HEK293 (cell line): Measurements from ENCODE around the gene SOCS7.

Source experiments
- HOXC10 ChIP-seq: sonication (generic); formaldehyde crosslinking; IDR thresholded peaks from 2 replicates; pipeline ENCODE4 v1.8.1; 2023; ENCODE audit warnings: mild to moderate bottlenecking, missing genetic modification reagents
- PRDM1 ChIP-seq: fragments of 450-650 bp; formaldehyde crosslinking; IDR thresholded peaks from 2 replicates; pipeline ENCODE4; 2016; ENCODE audit warnings: missing biosample characterization, missing genetic modification characterization
- TRIM28 ChIP-seq: IDR thresholded peaks from 2 replicates; pipeline ENCODE4 v1.6.1; 2011; ENCODE audit warnings: low read length, control low read depth, borderline replicate concordance
- ZBTB8A ChIP-seq: fragments of 450-650 bp; formaldehyde crosslinking; IDR thresholded peaks from 2 replicates; pipeline ENCODE4 v1.5.1; 2016; ENCODE audit warnings: missing biosample characterization, missing genetic modification characterization
- ZFHX2 ChIP-seq: fragments of 450-650 bp; formaldehyde crosslinking; conservative IDR thresholded peaks from 2 replicates; pipeline ENCODE4 v1.5.1; 2016; ENCODE audit warnings: missing biosample characterization, missing genetic modification characterization
- ZFP69B ChIP-seq: fragments of 450-650 bp; formaldehyde crosslinking; IDR thresholded peaks from 2 replicates; pipeline ENCODE4 v1.5.1; 2016; ENCODE audit warnings: missing biosample characterization, missing genetic modification characterization
- ZNF175 ChIP-seq: fragments of 450-650 bp; formaldehyde crosslinking; IDR thresholded peaks from 2 replicates; pipeline ENCODE4 v1.5.1; 2016; ENCODE audit warnings: missing biosample characterization, missing genetic modification characterization
- ZNF239 ChIP-seq: fragments of 450-650 bp; formaldehyde crosslinking; IDR thresholded peaks from 2 replicates; pipeline ENCODE4 v1.5.1; 2016; ENCODE audit warnings: missing biosample characterization, missing genetic modification characterization
- ZNF24 ChIP-seq: fragments of 450-650 bp; formaldehyde crosslinking; IDR thresholded peaks from 2 replicates; pipeline ENCODE4 v1.5.1; 2016; ENCODE audit warnings: missing biosample characterization, missing genetic modification characterization
- ZNF350 ChIP-seq: fragments of 450-650 bp; formaldehyde crosslinking; IDR thresholded peaks from 2 replicates; pipeline ENCODE4 v1.5.0; 2017; ENCODE audit warnings: missing biosample characterization, mild to moderate bottlenecking, missing genetic modification characterization
- ZNF354C ChIP-seq: fragments of 450-650 bp; formaldehyde crosslinking; IDR thresholded peaks from 2 replicates; pipeline ENCODE4 v1.5.1; 2016; ENCODE audit warnings: missing biosample characterization, missing genetic modification characterization, low read depth, borderline replicate concordance
- ZNF404 ChIP-seq: fragments of 450-650 bp; formaldehyde crosslinking; IDR thresholded peaks from 2 replicates; pipeline ENCODE4 v1.5.1; 2017; ENCODE audit warnings: missing biosample characterization, missing genetic modification characterization
- ZNF416 ChIP-seq: fragments of 450-650 bp; formaldehyde crosslinking; IDR thresholded peaks from 2 replicates; pipeline ENCODE4 v1.5.1; 2016; ENCODE audit warnings: missing biosample characterization, missing genetic modification characterization
- ZNF473 ChIP-seq: fragments of 450-650 bp; formaldehyde crosslinking; IDR thresholded peaks from 2 replicates; pipeline ENCODE4 v1.5.1; 2017; ENCODE audit warnings: missing biosample characterization, missing genetic modification characterization
- ZNF658 ChIP-seq: fragments of 450-650 bp; formaldehyde crosslinking; IDR thresholded peaks from 2 replicates; pipeline ENCODE4; 2016; ENCODE audit warnings: missing biosample characterization, missing genetic modification characterization
- ZSCAN30 ChIP-seq: fragments of 450-650 bp; IDR thresholded peaks from 2 replicates; pipeline ENCODE4 v1.5.1; 2018; ENCODE audit warnings: missing biosample characterization, mild to moderate bottlenecking, missing genetic modification characterization, moderate library complexity
- ZXDB ChIP-seq: fragments of 450-650 bp; formaldehyde crosslinking; IDR thresholded peaks from 2 replicates; pipeline ENCODE4 v1.5.1; 2016; ENCODE audit warnings: missing biosample characterization, missing genetic modification characterization
- TF ChIP-seq, protein P1 (sequence below): fragments of 450-650 bp; formaldehyde crosslinking; IDR thresholded peaks from 2 replicates; pipeline ENCODE4 v1.5.1; 2016; ENCODE audit warnings: missing biosample characterization, missing genetic modification characterization
- TF ChIP-seq, protein P2 (sequence below): fragments of 450-650 bp; formaldehyde crosslinking; IDR thresholded peaks from 2 replicates; pipeline ENCODE4 v1.5.1; 2017; ENCODE audit warnings: missing biosample characterization, missing genetic modification characterization
- TF ChIP-seq, protein P3 (sequence below): fragments of 450-650 bp; formaldehyde crosslinking; IDR thresholded peaks from 2 replicates; pipeline ENCODE4 v1.5.0; 2017; ENCODE audit warnings: missing biosample characterization, missing genetic modification characterization, borderline replicate concordance
- TF ChIP-seq, protein P4 (sequence below): fragments of 450-650 bp; formaldehyde crosslinking; IDR thresholded peaks from 2 replicates; pipeline ENCODE4 v1.5.1; 2016; ENCODE audit warnings: missing biosample characterization, missing genetic modification characterization
- TF ChIP-seq, protein P5 (sequence below): fragments of 450-650 bp; formaldehyde crosslinking; IDR thresholded peaks from 2 replicates; pipeline ENCODE4 v1.5.1; 2016; ENCODE audit warnings: missing biosample characterization, missing genetic modification characterization
- TF ChIP-seq, protein P6 (sequence below): fragments of 450-650 bp; formaldehyde crosslinking; IDR thresholded peaks from 2 replicates; pipeline ENCODE4 v1.5.1; 2016; ENCODE audit warnings: missing biosample characterization, missing genetic modification characterization, low read depth
- TF ChIP-seq, protein P7 (sequence below): fragments of 450-650 bp; formaldehyde crosslinking; IDR thresholded peaks from 2 replicates; pipeline ENCODE4 v1.5.1; 2017; ENCODE audit warnings: missing biosample characterization, missing genetic modification characterization
- TF ChIP-seq, protein P8 (sequence below): fragments of 450-650 bp; formaldehyde crosslinking; IDR thresholded peaks from 2 replicates; pipeline ENCODE4 v1.5.1; 2016; ENCODE audit warnings: missing biosample characterization, missing genetic modification characterization

SOCS7 gene

DNA sequence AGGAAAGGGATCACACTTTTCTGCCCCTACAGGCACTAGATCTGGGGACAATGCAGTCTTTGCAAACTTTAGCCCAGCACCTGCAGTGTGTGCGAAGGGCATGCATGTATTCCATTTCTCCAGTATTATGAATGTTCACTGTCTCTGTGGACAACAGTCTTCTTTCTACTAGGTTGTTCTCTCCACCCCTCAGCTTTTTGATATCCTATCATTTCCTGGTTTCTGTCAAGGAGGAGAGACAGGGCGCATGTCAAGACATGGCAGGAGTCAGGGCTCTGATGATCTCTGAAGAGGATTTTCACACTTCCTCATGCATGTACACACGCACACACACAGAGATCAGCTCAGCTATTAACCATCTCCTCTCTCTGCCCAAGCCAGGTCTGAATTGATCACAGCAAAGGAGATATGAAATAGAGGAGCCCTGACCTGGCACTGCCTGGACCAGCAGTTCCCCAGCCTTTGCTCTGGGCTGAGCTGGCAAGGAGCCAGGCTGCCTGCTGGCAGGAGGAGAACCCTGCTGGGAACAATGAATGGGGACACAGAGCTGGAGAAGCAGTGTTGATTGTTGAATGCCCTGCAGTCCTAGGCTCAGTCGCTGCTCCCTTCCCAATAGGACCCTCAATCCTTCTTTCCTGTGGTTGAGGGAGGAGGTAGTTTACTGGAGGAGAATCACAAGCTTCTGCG, 10.5 kb upstream of the SOCS7 start (continued):
- TF ChIP-seq, protein P1, sequence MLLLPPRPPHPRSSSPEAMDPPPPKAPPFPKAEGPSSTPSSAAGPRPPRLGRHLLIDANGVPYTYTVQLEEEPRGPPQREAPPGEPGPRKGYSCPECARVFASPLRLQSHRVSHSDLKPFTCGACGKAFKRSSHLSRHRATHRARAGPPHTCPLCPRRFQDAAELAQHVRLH (tag by site-specific recombination) = no peak
- TF ChIP-seq ZNF350 (tag by site-specific recombination) (no peak), ZFP69B (tag by site-specific recombination) (no peak), ZNF658 (tag by site-specific recombination) (no peak), ZBTB8A (peak; percentile 60), ZFHX2 (tag by site-specific recombination) (no peak), ZNF239 (no peak), ZNF404 (tag by site-specific recombination) (no peak), ZSCAN30 (no peak), ZNF354C (tag by site-specific recombination) (no peak), HOXC10 (CRISPR knock-in tag) (no peak), TRIM28 (no peak), PRDM1 (tag by site-specific recombination) (no peak), ZNF24 (peak; percentile 25; the same call in 1 of the 2 replicates), ZNF473 (tag by site-specific recombination) (no peak), ZNF175 (tag by site-specific recombination) (no peak), ZXDB (tag by site-specific recombination) (no peak), ZNF416 (tag by site-specific recombination) (no peak)
- TF ChIP-seq, protein P2, sequence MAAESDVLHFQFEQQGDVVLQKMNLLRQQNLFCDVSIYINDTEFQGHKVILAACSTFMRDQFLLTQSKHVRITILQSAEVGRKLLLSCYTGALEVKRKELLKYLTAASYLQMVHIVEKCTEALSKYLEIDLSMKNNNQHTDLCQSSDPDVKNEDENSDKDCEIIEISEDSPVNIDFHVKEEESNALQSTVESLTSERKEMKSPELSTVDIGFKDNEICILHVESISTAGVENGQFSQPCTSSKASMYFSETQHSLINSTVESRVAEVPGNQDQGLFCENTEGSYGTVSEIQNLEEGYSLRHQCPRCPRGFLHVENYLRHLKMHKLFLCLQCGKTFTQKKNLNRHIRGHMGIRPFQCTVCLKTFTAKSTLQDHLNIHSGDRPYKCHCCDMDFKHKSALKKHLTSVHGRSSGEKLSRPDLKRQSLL (tag by site-specific recombination) = peak; percentile 52; the same call in 1 of the 2 replicates
- TF ChIP-seq, protein P3, sequence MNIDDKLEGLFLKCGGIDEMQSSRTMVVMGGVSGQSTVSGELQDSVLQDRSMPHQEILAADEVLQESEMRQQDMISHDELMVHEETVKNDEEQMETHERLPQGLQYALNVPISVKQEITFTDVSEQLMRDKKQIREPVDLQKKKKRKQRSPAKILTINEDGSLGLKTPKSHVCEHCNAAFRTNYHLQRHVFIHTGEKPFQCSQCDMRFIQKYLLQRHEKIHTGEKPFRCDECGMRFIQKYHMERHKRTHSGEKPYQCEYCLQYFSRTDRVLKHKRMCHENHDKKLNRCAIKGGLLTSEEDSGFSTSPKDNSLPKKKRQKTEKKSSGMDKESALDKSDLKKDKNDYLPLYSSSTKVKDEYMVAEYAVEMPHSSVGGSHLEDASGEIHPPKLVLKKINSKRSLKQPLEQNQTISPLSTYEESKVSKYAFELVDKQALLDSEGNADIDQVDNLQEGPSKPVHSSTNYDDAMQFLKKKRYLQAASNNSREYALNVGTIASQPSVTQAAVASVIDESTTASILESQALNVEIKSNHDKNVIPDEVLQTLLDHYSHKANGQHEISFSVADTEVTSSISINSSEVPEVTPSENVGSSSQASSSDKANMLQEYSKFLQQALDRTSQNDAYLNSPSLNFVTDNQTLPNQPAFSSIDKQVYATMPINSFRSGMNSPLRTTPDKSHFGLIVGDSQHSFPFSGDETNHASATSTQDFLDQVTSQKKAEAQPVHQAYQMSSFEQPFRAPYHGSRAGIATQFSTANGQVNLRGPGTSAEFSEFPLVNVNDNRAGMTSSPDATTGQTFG = no peak
- TF ChIP-seq, protein P4, sequence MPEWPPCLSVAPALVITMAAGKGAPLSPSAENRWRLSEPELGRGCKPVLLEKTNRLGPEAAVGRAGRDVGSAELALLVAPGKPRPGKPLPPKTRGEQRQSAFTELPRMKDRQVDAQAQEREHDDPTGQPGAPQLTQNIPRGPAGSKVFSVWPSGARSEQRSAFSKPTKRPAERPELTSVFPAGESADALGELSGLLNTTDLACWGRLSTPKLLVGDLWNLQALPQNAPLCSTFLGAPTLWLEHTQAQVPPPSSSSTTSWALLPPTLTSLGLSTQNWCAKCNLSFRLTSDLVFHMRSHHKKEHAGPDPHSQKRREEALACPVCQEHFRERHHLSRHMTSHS (tag by site-specific recombination) = no peak
- TF ChIP-seq, protein P5, sequence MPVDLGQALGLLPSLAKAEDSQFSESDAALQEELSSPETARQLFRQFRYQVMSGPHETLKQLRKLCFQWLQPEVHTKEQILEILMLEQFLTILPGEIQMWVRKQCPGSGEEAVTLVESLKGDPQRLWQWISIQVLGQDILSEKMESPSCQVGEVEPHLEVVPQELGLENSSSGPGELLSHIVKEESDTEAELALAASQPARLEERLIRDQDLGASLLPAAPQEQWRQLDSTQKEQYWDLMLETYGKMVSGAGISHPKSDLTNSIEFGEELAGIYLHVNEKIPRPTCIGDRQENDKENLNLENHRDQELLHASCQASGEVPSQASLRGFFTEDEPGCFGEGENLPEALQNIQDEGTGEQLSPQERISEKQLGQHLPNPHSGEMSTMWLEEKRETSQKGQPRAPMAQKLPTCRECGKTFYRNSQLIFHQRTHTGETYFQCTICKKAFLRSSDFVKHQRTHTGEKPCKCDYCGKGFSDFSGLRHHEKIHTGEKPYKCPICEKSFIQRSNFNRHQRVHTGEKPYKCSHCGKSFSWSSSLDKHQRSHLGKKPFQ = no peak
- TF ChIP-seq, protein P6, sequence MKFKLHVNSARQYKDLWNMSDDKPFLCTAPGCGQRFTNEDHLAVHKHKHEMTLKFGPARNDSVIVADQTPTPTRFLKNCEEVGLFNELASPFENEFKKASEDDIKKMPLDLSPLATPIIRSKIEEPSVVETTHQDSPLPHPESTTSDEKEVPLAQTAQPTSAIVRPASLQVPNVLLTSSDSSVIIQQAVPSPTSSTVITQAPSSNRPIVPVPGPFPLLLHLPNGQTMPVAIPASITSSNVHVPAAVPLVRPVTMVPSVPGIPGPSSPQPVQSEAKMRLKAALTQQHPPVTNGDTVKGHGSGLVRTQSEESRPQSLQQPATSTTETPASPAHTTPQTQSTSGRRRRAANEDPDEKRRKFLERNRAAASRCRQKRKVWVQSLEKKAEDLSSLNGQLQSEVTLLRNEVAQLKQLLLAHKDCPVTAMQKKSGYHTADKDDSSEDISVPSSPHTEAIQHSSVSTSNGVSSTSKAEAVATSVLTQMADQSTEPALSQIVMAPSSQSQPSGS = no peak
- TF ChIP-seq, protein P7, sequence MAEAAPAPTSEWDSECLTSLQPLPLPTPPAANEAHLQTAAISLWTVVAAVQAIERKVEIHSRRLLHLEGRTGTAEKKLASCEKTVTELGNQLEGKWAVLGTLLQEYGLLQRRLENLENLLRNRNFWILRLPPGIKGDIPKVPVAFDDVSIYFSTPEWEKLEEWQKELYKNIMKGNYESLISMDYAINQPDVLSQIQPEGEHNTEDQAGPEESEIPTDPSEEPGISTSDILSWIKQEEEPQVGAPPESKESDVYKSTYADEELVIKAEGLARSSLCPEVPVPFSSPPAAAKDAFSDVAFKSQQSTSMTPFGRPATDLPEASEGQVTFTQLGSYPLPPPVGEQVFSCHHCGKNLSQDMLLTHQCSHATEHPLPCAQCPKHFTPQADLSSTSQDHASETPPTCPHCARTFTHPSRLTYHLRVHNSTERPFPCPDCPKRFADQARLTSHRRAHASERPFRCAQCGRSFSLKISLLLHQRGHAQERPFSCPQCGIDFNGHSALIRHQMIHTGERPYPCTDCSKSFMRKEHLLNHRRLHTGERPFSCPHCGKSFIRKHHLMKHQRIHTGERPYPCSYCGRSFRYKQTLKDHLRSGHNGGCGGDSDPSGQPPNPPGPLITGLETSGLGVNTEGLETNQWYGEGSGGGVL = no peak
- TF ChIP-seq, protein P8, sequence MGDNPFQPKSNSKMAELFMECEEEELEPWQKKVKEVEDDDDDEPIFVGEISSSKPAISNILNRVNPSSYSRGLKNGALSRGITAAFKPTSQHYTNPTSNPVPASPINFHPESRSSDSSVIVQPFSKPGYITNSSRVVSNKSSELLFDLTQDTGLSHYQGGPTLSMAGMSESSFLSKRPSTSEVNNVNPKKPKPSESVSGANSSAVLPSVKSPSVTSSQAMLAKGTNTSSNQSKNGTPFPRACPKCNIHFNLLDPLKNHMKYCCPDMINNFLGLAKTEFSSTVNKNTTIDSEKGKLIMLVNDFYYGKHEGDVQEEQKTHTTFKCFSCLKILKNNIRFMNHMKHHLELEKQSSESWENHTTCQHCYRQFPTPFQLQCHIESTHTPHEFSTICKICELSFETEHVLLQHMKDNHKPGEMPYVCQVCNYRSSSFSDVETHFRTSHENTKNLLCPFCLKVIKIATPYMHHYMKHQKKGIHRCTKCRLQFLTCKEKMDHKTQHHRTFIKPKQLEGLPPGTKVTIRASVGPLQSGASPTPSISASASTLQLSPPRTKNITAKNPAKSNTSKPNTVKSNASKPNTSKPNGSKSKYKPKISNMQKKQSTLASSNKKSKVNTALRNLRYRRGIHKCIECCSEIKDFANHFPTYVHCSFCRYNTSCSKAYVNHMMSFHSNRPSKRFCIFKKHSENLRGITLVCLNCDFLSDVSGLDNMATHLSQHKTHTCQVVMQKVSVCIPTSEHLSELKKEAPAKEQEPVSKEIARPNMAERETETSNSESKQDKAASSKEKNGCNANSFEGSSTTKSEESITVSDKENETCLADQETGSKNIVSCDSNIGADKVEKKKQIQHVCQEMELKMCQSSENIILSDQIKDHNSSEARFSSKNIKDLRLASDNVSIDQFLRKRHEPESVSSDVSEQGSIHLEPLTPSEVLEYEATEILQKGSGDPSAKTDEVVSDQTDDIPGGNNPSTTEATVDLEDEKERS (tag by site-specific recombination) = no peak
